ENCODE results near the gene ATP2C2.
"Not testable (repeated sequence)": the region's sequence is repeated elsewhere in the genome, so short reads cannot be mapped to it uniquely, and the experiment has no call there.

ATP2C2 gene

GRCh38 chr16:84340325-84341040 lies 27.9 kb upstream of the ATP2C2 start:
- no peak for DNase-seq (ENCODE audit: low read depth in 2 of 2)

GRCh38 chr16:84341528-84342295 lies 26.6 kb upstream of the ATP2C2 start:
- no peak for DNase-seq (ENCODE audit: low read depth in 2 of 2)

GRCh38 chr16:84343800-84344199 lies 24.5 kb upstream of the ATP2C2 start:
- DNase-seq (ENCODE audit: low read depth in 2 of 2) = not testable (repeated sequence)

- DNase-seq (ENCODE audit: low read depth in 2 of 2) = no peak
These were observed 23.6 kb upstream of the ATP2C2 start for GRCh38 chr16:84344781-84345180.

GRCh38 chr16:84347161-84347560 lies 21.2 kb upstream of the ATP2C2 start:
- DNase-seq (ENCODE audit: low read depth in 2 of 2) = no peak

- DNase-seq (ENCODE audit: low read depth in 2 of 2) = no peak
These were observed 19.9 kb upstream of the ATP2C2 start for GRCh38 chr16:84348386-84348888.

DNA sequence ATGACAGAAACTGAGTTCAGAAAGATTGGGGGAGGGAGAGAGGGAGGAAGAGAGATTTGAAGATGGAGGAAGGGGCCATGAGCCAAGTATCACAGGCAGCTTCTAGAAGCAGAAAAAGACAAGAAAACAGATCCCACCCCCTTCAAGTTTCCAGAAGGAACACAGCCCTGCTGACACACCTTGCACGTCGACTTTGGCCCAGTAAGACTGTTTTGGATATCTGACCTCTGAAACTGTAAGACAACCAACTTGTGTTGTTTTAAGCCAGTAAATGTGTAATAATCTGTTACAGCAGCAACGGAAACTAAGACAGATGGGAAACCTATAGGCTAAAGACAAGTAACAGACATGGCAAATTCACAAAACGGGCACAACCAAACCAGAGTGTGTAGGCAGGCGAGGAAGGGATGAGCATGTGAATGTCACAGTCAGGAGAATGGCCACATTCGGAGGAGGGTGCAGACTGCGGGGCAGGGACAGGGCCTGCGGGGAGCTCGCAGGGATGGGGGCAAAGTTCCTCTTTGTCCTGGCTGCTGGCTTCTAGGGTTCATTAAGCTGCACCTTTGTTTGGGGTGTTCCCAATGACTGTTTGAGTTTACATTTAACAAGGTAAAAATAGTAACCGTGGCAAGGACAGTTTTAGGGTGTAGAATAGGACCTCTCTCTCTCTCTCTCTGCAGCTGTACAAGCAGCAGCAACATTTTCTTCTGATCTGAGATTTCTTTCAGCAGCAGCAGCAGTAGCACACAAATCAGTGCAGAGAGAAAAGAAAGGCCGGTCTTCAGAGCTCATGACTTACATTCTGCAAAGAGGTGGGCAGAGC lies 18.3 kb upstream of the ATP2C2 start:
- DNase-seq (ENCODE audit: low read depth in 2 of 2) = no peak

DNA sequence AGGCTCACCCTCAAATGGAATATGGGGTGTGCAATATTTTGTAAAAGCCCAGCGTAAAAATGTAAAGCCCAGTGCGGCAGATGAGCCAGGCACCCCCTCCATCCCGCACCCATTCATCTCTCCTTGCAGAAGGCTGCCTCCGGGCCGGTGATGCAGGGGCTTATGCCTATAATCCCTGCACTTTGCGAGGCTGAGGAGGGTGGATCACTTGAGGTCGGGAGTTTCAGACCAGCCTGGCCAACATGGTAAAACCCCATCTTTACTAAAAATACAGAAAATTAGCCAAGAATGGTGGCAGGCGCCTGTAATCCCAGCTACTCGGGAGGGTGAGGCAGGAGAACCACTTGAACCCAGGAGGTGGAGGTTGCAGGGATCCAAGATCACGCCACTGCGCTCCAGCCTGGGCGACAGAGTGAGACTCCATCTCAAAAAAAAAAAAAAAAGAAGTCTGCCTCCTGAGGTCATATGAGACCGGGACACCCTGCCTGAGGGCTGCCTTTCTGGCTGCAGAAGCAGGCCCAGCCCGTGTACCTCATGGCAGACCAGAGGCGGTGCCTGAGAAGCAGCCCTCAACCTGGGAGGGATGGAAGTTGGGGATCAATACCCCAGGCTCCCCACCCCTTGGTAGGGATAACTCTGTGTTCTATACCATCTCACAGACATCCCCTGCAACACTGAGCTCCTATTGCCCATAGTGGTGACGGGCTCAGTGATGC lies 17.5 kb upstream of the ATP2C2 start:
- no peak for DNase-seq (ENCODE audit: low read depth in 2 of 2)

DNA sequence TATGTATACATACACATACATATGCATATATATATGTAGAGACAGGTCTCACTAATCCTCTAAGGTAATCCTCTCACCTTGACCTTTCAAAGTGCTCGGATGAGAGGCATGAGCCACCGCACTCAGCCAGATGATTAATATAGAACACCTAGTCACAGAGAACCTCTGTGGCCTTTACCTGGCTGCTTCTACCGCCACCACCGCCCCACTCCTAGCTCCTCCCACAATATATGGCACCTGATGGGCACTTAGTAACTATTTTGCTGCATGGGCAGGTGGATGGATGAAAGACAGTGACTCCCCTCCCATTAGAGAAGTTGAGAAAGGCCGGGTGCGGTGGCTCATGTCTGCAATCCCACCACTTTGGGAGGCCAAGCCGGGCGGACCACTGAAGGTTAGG lies 16.7 kb upstream of the ATP2C2 start:
- no peak for DNase-seq (ENCODE audit: low read depth in 2 of 2)

DNA sequence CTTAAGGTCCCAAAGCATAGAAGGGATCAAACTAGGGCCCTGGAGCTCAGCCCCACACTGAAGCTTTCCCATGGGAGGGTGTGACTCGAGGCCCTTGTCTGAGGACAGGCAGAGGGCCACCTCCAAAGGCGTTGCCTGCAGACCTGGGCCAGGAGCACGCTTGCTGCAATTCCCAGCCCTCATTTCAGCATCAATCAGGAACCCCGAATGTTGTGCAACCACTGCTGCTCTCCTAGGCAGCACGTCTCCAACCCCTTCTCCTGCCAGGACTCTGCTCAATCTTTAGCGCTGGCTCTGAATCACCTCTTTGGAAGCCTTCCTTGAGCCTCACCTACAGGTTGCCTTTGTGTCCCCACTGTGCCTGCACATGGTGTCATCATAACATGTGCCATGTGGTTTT lies 14.0 kb upstream of the ATP2C2 start:
- no peak for DNase-seq (ENCODE audit: low read depth in 2 of 2)

DNA sequence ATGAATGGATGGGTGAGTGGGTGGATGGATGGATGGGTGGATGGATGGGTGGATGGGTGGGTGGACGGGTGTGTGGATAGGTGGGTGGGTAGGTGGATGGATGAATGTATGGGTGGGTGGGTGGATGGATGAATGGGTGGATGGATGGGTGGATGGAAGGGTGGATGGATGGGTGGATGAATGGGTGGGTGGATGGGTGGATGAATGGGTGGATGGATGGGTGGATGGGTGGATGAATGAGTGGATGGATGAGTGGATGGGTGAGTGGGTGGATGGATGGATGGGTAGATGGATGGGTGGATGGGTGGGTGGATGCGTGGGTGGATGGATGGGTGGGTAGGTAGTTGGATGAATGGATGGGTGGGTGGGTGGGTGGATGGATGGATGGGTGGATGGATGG lies 13.2 kb upstream of the ATP2C2 start:
- DNase-seq (ENCODE audit: low read depth in 2 of 2) = no peak

GRCh38 chr16:84356176-84356575 lies 12.2 kb upstream of the ATP2C2 start:
- no peak for DNase-seq (ENCODE audit: low read depth in 2 of 2)

GRCh38 chr16:84356591-84357116 lies 11.7 kb upstream of the ATP2C2 start:
- DNase-seq (ENCODE audit: low read depth in 2 of 2) = no peak

DNA sequence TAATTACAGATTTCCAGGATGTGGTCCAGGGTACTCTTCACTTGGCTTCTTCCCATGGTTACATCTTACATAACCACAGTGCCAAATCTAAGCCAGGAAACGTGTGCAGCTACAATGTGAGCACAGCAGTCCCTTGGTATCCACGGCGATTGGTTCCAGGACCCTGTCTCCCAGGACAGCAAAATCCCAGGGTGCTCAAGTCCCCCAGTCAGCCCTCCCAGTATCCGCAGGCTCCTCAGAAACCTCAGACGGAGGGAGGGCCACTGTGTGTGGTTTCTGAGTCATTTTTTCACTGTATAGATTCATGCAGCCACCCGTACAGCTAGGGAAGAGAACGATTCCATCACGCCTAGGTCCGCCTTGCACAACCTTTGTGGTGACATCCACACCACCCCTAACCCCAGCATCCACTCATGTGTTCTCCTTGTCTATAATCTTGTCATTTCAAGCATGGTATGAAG lies 11.1 kb upstream of the ATP2C2 start:
- DNase-seq (ENCODE audit: low read depth in 2 of 2) = peak; percentile 1 to 3

- no peak for DNase-seq (ENCODE audit: low read depth in 2 of 2)
These were observed 9.6 kb upstream of the ATP2C2 start for GRCh38 chr16:84358601-84359295.

- DNase-seq (ENCODE audit: low read depth in 2 of 2) = no peak
These were observed 9.0 kb upstream of the ATP2C2 start for GRCh38 chr16:84359326-84359725.

DNA sequence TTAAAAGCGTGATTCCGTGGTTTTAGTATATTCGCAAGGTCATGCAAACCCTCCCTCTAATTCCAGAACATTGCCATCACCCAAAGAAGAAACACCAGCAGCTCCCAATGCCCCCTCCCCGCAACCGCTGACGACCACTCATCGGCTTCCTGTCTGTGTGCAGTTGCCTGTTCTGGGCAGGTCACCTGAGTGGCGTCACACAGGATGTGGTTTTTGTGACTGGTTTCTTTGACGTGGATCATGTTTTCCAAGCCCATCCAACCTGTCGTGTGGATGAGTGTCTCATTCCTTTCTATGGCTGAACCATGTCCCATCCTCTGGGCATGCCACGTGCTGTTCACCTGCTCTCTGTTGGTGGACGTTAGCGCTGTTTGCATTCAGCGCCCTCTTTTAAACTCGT lies 8.2 kb upstream of the ATP2C2 start:
- no peak for DNase-seq (ENCODE audit: low read depth in 2 of 2)

DNA sequence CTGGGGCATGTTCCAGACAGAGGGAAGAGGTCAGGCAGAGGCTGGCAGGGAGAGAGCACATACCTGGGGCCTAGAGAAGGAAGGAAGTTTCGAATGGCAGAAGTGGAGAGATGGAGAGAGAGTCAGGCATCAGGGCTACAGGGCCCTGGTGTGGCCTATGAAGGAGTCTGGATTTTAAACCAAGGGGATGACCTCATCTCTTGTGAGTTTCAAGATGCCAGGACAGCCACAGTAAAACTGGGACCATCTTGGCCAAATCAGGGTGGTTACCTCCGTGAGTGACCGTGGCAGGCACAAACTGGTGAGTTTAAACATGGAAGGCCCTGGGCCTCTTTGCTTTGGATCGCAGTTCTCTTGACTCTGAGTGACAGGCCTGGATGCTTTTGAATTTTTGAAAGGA lies 7.6 kb upstream of the ATP2C2 start:
- DNase-seq (ENCODE audit: low read depth in 2 of 2) = no peak

DNA sequence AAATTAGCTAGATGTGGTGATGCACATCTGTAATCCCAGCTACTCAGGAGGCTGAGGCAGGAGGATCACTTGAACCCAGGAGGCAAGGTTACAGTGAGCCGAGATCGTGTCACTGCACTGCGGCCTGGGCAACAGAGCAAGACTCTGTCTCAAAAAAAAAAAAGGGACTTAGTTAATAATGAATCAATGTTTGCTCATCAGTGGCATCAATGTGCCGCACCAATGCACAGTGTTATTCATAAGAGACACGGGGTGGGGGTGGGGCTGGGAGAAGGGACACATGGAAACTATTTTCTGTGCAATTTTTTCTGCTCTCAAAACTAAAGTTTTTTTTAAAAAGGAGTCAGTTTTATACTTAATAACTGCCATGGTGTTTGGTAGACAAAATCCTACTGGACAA lies 6.8 kb upstream of the ATP2C2 start:
- no peak for DNase-seq (ENCODE audit: low read depth in 2 of 2)

- no peak for DNase-seq (ENCODE audit: low read depth in 2 of 2)
These were observed 5.8 kb upstream of the ATP2C2 start for GRCh38 chr16:84362471-84362941.

GRCh38 chr16:84366208-84366607 lies 2.1 kb upstream of the ATP2C2 start:
- DNase-seq (ENCODE audit: low read depth in 2 of 2) = no peak

Measured in fibroblast of skin of left quadriceps (primary cell).